ENCODE data around the gene AASS.

Gene AASS

GRCh38 chr7:122148081-122148480 is 4.0 kb upstream of the AASS start:
- no peaks in the 10 kb centered on the region for H3K27me3 ChIP-seq (ENCODE audit: control insufficient read depth, insufficient read depth, low read length)
- H3K79me2 ChIP-seq, result peaks cover 4% of the 10 kb centered on the region
- no peak overlapping the region for H3K9ac ChIP-seq
- H3K27ac ChIP-seq, result no peak overlapping the region
- no peak overlapping the region for H3K4me2 ChIP-seq (ENCODE audit: low read length)
- H2AFZ ChIP-seq, result no peak overlapping the region
- H3K9me3 ChIP-seq (ENCODE audit: control insufficient read depth, low read length), result no peaks in the 10 kb centered on the region
- no peaks in the 10 kb centered on the region for H3K4me1 ChIP-seq
- no peak for TF ChIP-seq CTCF (IDR thresholded peaks at IDR 0.05)
- no peak overlapping the region for H3K4me3 ChIP-seq (ENCODE audit: low read depth, low read length)
- no peaks in the 10 kb centered on the region for H3K36me3 ChIP-seq (ENCODE audit: control insufficient read depth, insufficient read depth, low read length)

GRCh38 chr7:122145937-122146645 is 2.0 kb upstream of the AASS start:
- no peak overlapping the region for H3K4me3 ChIP-seq (ENCODE audit: low read depth, low read length)
- no peak for TF ChIP-seq CTCF (IDR thresholded peaks at IDR 0.05)
- H3K36me3 ChIP-seq (ENCODE audit: control insufficient read depth, insufficient read depth, low read length), result no peaks in the 10 kb centered on the region
- H3K27me3 ChIP-seq (ENCODE audit: control insufficient read depth, insufficient read depth, low read length), result no peaks in the 10 kb centered on the region
- H3K27ac ChIP-seq, result no peak overlapping the region
- peaks cover 4% of the 10 kb centered on the region for H3K79me2 ChIP-seq
- H3K4me2 ChIP-seq (ENCODE audit: low read length), result no peak overlapping the region
- H3K9me3 ChIP-seq (ENCODE audit: control insufficient read depth, low read length), result no peaks in the 10 kb centered on the region
- no peak overlapping the region for H3K9ac ChIP-seq
- no peak overlapping the region for H2AFZ ChIP-seq
- no peaks in the 10 kb centered on the region for H3K4me1 ChIP-seq

- H2AFZ ChIP-seq, result peak overlapping the region; percentile 99
- H3K4me1 ChIP-seq, result peaks cover 3% of the 10 kb centered on the region
- peak overlapping the region; percentile 34 for H3K9ac ChIP-seq
- peaks cover 8% of the 10 kb centered on the region for H3K79me2 ChIP-seq
- peak overlapping the region; percentile 61 for H3K4me2 ChIP-seq (ENCODE audit: low read length)
- no peak for TF ChIP-seq CTCF (IDR thresholded peaks at IDR 0.05)
- peak overlapping the region; percentile 69 for H3K4me3 ChIP-seq (ENCODE audit: low read depth, low read length)
- no peaks in the 10 kb centered on the region for H3K9me3 ChIP-seq (ENCODE audit: control insufficient read depth, low read length)
- peak overlapping the region; percentile 84 for H3K27ac ChIP-seq
- no peaks in the 10 kb centered on the region for H3K27me3 ChIP-seq (ENCODE audit: control insufficient read depth, insufficient read depth, low read length)
- no peaks in the 10 kb centered on the region for H3K36me3 ChIP-seq (ENCODE audit: control insufficient read depth, insufficient read depth, low read length)
Observed at GRCh38 chr7:122143376-122143750, 686 bp downstream of the AASS start.

- H3K4me2 ChIP-seq (ENCODE audit: low read length), result no peak overlapping the region
- no peak overlapping the region for H3K4me3 ChIP-seq (ENCODE audit: low read depth, low read length)
- no peak overlapping the region for H2AFZ ChIP-seq
- H3K27me3 ChIP-seq (ENCODE audit: control insufficient read depth, insufficient read depth, low read length), result no peaks in the 10 kb centered on the region
- H3K9ac ChIP-seq, result no peak overlapping the region
- no peak for TF ChIP-seq CTCF (IDR thresholded peaks at IDR 0.05)
- no peaks in the 10 kb centered on the region for H3K9me3 ChIP-seq (ENCODE audit: control insufficient read depth, low read length)
- H3K36me3 ChIP-seq (ENCODE audit: control insufficient read depth, insufficient read depth, low read length), result no peaks in the 10 kb centered on the region
- H3K79me2 ChIP-seq, result peaks cover 8% of the 10 kb centered on the region
- no peak overlapping the region for H3K27ac ChIP-seq
- H3K4me1 ChIP-seq, result peaks cover 6% of the 10 kb centered on the region
Observed at GRCh38 chr7:122140918-122141317, 3.1 kb downstream of the AASS start.

All from parathyroid adenoma (tissue), 2 donors.